HG03097 (cell line): ENCODE measurements around the gene TMEM255A.
"Not testable (repeated sequence)": the region's sequence is repeated elsewhere in the genome, so short reads cannot be mapped to it uniquely, and the experiment has no call there.

Experiments used
- ATAC-seq: cut with Tn5 transposase; IDR thresholded peaks from one replicate; pipeline ENCODE4 v1.9.1; 2021; ENCODE audit not compliant: unreplicated experiment, low FRiP score

Gene TMEM255A

GRCh38 chrX:120310861-120311726 lies at the start of gene TMEM255A:
Gene TMEM255A, minus strand, starts transcription at chrX:120311461. Its CDS starts 152 bp downstream, at chrX:120311309.
- no peak for ATAC-seq

GRCh38 chrX:120358737-120359456 lies 47.6 kb upstream of the TMEM255A start:
- no peak for ATAC-seq

- ATAC-seq, result no peak
Measured at GRCh38 chrX:120357186-120357585, 45.9 kb upstream of the TMEM255A start.

- no peak for ATAC-seq
Measured at GRCh38 chrX:120356084-120356483, 44.8 kb upstream of the TMEM255A start.

GRCh38 chrX:120350450-120351138 lies 39.3 kb upstream of the TMEM255A start:
- no peak for ATAC-seq

- not testable (repeated sequence) for ATAC-seq
Measured at GRCh38 chrX:120344566-120344965, 33.3 kb upstream of the TMEM255A start.

GRCh38 chrX:120336899-120337298 lies 25.6 kb upstream of the TMEM255A start:
- ATAC-seq, result no peak

- no peak for ATAC-seq
Measured at GRCh38 chrX:120335289-120335688, 24.0 kb upstream of the TMEM255A start.

GRCh38 chrX:120334603-120335002 lies 23.3 kb upstream of the TMEM255A start:
- no peak for ATAC-seq

- ATAC-seq, result no peak
Measured at GRCh38 chrX:120334151-120334550, 22.9 kb upstream of the TMEM255A start.

GRCh38 chrX:120332394-120332793 lies 21.1 kb upstream of the TMEM255A start:
- ATAC-seq, result no peak

- ATAC-seq, result no peak
Measured at GRCh38 chrX:120331116-120331515, 19.9 kb upstream of the TMEM255A start.

- no peak for ATAC-seq
Measured at GRCh38 chrX:120321520-120322281, 10.4 kb upstream of the TMEM255A start.

GRCh38 chrX:120318411-120318810 lies 7.2 kb upstream of the TMEM255A start:
- ATAC-seq, result no peak

GRCh38 chrX:120316587-120317283 lies 5.5 kb upstream of the TMEM255A start:
- ATAC-seq, result no peak

GRCh38 chrX:120315776-120316175 lies 4.5 kb upstream of the TMEM255A start:
- ATAC-seq, result no peak

- no peak for ATAC-seq
Measured at GRCh38 chrX:120311727-120312063, 434 bp upstream of the TMEM255A start.

GRCh38 chrX:120309873-120310705 lies 1.2 kb downstream of the TMEM255A start:
- ATAC-seq, result no peak
